H1 (cell line): ENCODE measurements around the gene PRMT3. TPM values are rescaled to one million over a fixed set of nuclear protein-coding genes. Genes with fewer than 3 reads are reported as not detected.

Experiments used
- CTCF ChIA-PET: fragments of 300-600 bp; sonication (Branson Sonifier 250); formaldehyde crosslinking; loops from one replicate; lab custom pipeline; 2021; ENCODE audit not compliant: partially characterized antibody; lab: Charles Lee
- POLR2A ChIA-PET: fragments of 300-600 bp; sonication (Branson Sonifier 250); formaldehyde crosslinking; loops from one replicate; lab custom pipeline; 2021; ENCODE audit warnings: inconsistent platforms; ENCODE audit not compliant: partially characterized antibody; lab: Charles Lee
- DNase-seq, 2 experiments: peaks; one replicate each; pipeline versions ENCODE4 v3.0.0 to v3.0.0-alpha.2; 2010 to 2022; ENCODE audit warnings: low spot score in 2 of 2, low read depth in 1 of 2, mixed read lengths in 1 of 2
- FAIRE-seq: peaks from 2 replicates; lab custom pipeline; 2011; peaks lifted over from hg19 to GRCh38; lab: Jason Lieb, UNC
- H2AFZ ChIP-seq: 2 replicates; pipeline ENCODE4 v1.8.1; 2012; ENCODE audit warnings: low read length, inconsistent platforms
- H2AK5ac ChIP-seq: 2 replicates; pipeline ENCODE4 v1.6.1; 2013; ENCODE audit warnings: low read depth, low read length
- H2BK120ac ChIP-seq: replicated peaks from 2 replicates; pipeline ENCODE3; 2013; ENCODE audit warnings: low read depth, low read length, inconsistent platforms
- H2BK12ac ChIP-seq: 2 replicates; pipeline ENCODE4 v1.6.1; 2013; ENCODE audit warnings: low read depth, low read length
- H2BK15ac ChIP-seq: 2 replicates; pipeline ENCODE4 v1.6.1; 2013; ENCODE audit warnings: low read length
- H2BK20ac ChIP-seq: 2 replicates; pipeline ENCODE4 v1.6.1; 2013; ENCODE audit warnings: low read length
- H2BK5ac ChIP-seq: 2 replicates; pipeline ENCODE4 v1.6.1; 2013; ENCODE audit warnings: low read depth, low read length
- H3K14ac ChIP-seq: 2 replicates; pipeline ENCODE4 v1.6.1; 2013; ENCODE audit warnings: inconsistent platforms; ENCODE audit not compliant: insufficient read length
- H3K18ac ChIP-seq: 2 replicates; pipeline ENCODE4 v1.6.1; 2013; ENCODE audit warnings: low read length; ENCODE audit errors: extremely low read depth
- H3K23ac ChIP-seq: 2 replicates; pipeline ENCODE4 v1.6.1; 2013; ENCODE audit warnings: inconsistent platforms; ENCODE audit not compliant: insufficient read length
- H3K23me2 ChIP-seq: 2 replicates; pipeline ENCODE4 v1.6.1; 2013; ENCODE audit warnings: low read depth, low read length
- H3K27ac ChIP-seq: 2 replicates; pipeline ENCODE4 v1.6.1; 2011; ENCODE audit warnings: low read depth, low read length, inconsistent platforms
- H3K27me3 ChIP-seq, 4 experiments: replicated peaks in 1 of 4; 1 replicate in 1 of 4; 2 replicates in 3 of 4; pipeline versions ENCODE4 v1.6.1 to v1.8.1; 2011 to 2013; ENCODE audit warnings: low read length in 3 of 4, mild to moderate bottlenecking in 3 of 4, inconsistent platforms in 2 of 4, mixed read lengths in 2 of 4, moderate library complexity in 1 of 4; ENCODE audit not compliant: control insufficient read depth in 3 of 4, insufficient read depth in 3 of 4; ENCODE audit errors: extremely low read depth in 1 of 4
- H3K36me3 ChIP-seq, 4 experiments: 2 replicates each; pipeline versions ENCODE4 v1.6.1 to v1.8.1; 2011 to 2013; ENCODE audit warnings: mild to moderate bottlenecking in 4 of 4, low read length in 3 of 4, moderate library complexity in 2 of 4, control low read depth in 1 of 4, inconsistent platforms in 1 of 4; ENCODE audit not compliant: insufficient read depth in 4 of 4, control insufficient read depth in 2 of 4
- H3K4ac ChIP-seq: replicated peaks from 2 replicates; pipeline ENCODE3; 2013; ENCODE audit warnings: low read length, low read depth, mixed read lengths, inconsistent platforms; ENCODE audit not compliant: insufficient read length
- H3K4me1 ChIP-seq, 4 experiments: replicated peaks in 1 of 4; 1 replicate in 1 of 4; 2 replicates in 3 of 4; pipeline versions ENCODE4 v1.6.1 to v1.8.1; 2011 to 2013; ENCODE audit warnings: low read length in 3 of 4, inconsistent platforms in 2 of 4, mixed read lengths in 1 of 4; ENCODE audit not compliant: insufficient read depth in 4 of 4, control insufficient read depth in 3 of 4
- H3K4me2 ChIP-seq, 2 experiments: 2 replicates each; pipeline versions ENCODE4 v1.6.1 to v1.8.1; 2011 to 2013; ENCODE audit warnings: low read depth in 2 of 2, low read length in 2 of 2, control low read depth in 1 of 2, inconsistent platforms in 1 of 2, mild to moderate bottlenecking in 1 of 2; ENCODE audit not compliant: insufficient read depth in 1 of 2
- H3K4me3 ChIP-seq, 4 experiments: fragments of 200-600, 300-600 bp in 1 of 4; sonication (generic), shearing (Covaris generic), sonication (Bioruptor Twin) in 1 of 4; 2 replicates each; pipeline versions ENCODE4 v1.5.1 to v1.8.1; 2011 to 2016; ENCODE audit warnings: low read length in 4 of 4, low read depth in 3 of 4, control low read depth in 2 of 4, inconsistent platforms in 2 of 4, mild to moderate bottlenecking in 2 of 4, mixed read lengths in 1 of 4, moderate library complexity in 1 of 4; ENCODE audit not compliant: insufficient read depth in 2 of 4; ENCODE audit errors: extremely low read depth in 1 of 4
- H3K56ac ChIP-seq: replicated peaks from 2 replicates; pipeline ENCODE3; 2013; ENCODE audit warnings: low read depth, mild to moderate bottlenecking, mixed read lengths, low read length, inconsistent platforms; ENCODE audit not compliant: insufficient read length
- H3K79me1 ChIP-seq: 2 replicates; pipeline ENCODE4 v1.6.1; 2013; ENCODE audit warnings: low read depth, low read length, control low read depth
- H3K79me2 ChIP-seq, 2 experiments: 2 replicates each; pipeline versions ENCODE4 v1.6.1 to v1.8.1; 2012 to 2013; ENCODE audit warnings: low read length in 2 of 2, mild to moderate bottlenecking in 2 of 2, inconsistent platforms in 1 of 2; ENCODE audit not compliant: insufficient read depth in 2 of 2, control insufficient read depth in 1 of 2
- H3K9ac ChIP-seq, 4 experiments: replicated peaks in 1 of 4; 1 replicate in 1 of 4; 2 replicates in 3 of 4; pipeline versions ENCODE4 v1.6.1 to v1.8.1; 2011 to 2013; ENCODE audit warnings: low read depth in 3 of 4, low read length in 3 of 4, control low read depth in 2 of 4, mild to moderate bottlenecking in 2 of 4, moderate library complexity in 2 of 4, inconsistent platforms in 1 of 4; ENCODE audit errors: extremely low read depth in 1 of 4
- H3K9me3 ChIP-seq, 2 experiments: 2 replicates each; pipeline versions ENCODE4 v1.6.1 to v1.8.1; 2012 to 2013; ENCODE audit warnings: mild to moderate bottlenecking in 2 of 2, moderate library complexity in 2 of 2, control low read depth in 1 of 2, inconsistent platforms in 1 of 2, low read depth in 1 of 2, low read length in 1 of 2, mixed read lengths in 1 of 2; ENCODE audit not compliant: insufficient read depth in 2 of 2
- H4K20me1 ChIP-seq, 2 experiments: replicated peaks in 1 of 2; 2 replicates each; pipeline versions ENCODE3 to v1.8.1; 2011 to 2013; ENCODE audit warnings: inconsistent platforms in 2 of 2, low read length in 2 of 2, mild to moderate bottlenecking in 1 of 2; ENCODE audit not compliant: insufficient read depth in 2 of 2, control insufficient read depth in 1 of 2
- H4K5ac ChIP-seq: 2 replicates; pipeline ENCODE4 v1.6.1; 2013; ENCODE audit warnings: low read length, low read depth, mixed read lengths, inconsistent platforms; ENCODE audit not compliant: insufficient read length
- H4K8ac ChIP-seq: 2 replicates; pipeline ENCODE4 v1.8.0; 2013; ENCODE audit warnings: mild to moderate bottlenecking, moderate library complexity, low read length, inconsistent platforms; ENCODE audit not compliant: insufficient read depth; ENCODE audit errors: extremely low read depth
- H4K91ac ChIP-seq: replicated peaks from 2 replicates; pipeline ENCODE3; 2013; ENCODE audit warnings: low read length, mixed read lengths, inconsistent platforms; ENCODE audit not compliant: insufficient read length
- KDM5A ChIP-seq: fragments of 200-600 bp; IDR thresholded peaks from 2 replicates; pipeline ENCODE4 v1.7.1; 2012; ENCODE audit warnings: mild to moderate bottlenecking, low read length, inconsistent platforms, mixed read lengths
- WGBS, 2 experiments: shearing (Covaris generic) in 1 of 2; methylation state at CpG; one replicate each; pipeline versions ENCODE4 v1.1.6 to v1.1.7; 2013 to 2015; ENCODE audit warnings: low lambda C conversion rate in 2 of 2, mixed read lengths in 2 of 2, inconsistent platforms in 1 of 2, low coverage in 1 of 2, missing lambda C conversion rate in 1 of 2; ENCODE audit not compliant: insufficient replicate concordance in 2 of 2, insufficient coverage in 1 of 2, insufficient read length in 1 of 2; ENCODE audit errors: extremely low coverage in 1 of 2, missing lambda C conversion rate in 1 of 2; 5-methylcytosine and 5-hydroxymethylcytosine counted together
- polyA plus RNA-seq, 7 experiments: library from polyadenylated mRNA; depleted of rRNA in 3 of 7; stranded (reverse) in 5 of 7; unstranded in 2 of 7; fragments of >200 nt in 5 of 7; fragments of 200-250 nt in 2 of 7; gene quantifications; 1 replicate in 5 of 7; 2 replicates in 1 of 7; 4 replicates in 1 of 7; pipeline versions ENCODE4 v1.2.1 to v1.2.3, GENCODE V29; 2011 to 2013; ENCODE audit warnings: missing spikeins in 2 of 7, mixed read lengths in 2 of 7
- total RNA-seq: library from RNA; stranded (reverse); fragmentation: NEBNext Ultra II Directional; extraction: Animal tissue kit (Norgen Biotek cat#: 25700); gene quantifications from 2 replicates; pipeline ENCODE4 v1.2.1, GENCODE V29; 2021

Gene PRMT3
- total and polyA plus RNA-seq, 2 of the 8 experiments (the other 6 are each of a cell fraction or from before 2014, with no cell fraction given): 11.2 to 26.5 TPM

- Histone ChIP-seq H3K14ac (no peak overlapping the region), H3K18ac (no peak overlapping the region), H2BK5ac (no peak overlapping the region), H2AFZ (no peak overlapping the region), H3K79me1 (no peaks in the 10 kb centered on the region; the same call in 1 of the 2 replicates), H3K9me3 (peaks cover 8 to 11% of the 10 kb centered on the region in 2 experiments; a peak in 3 of 4 replicates), H3K4me2 (no peak overlapping the region), H2BK120ac (no peak overlapping the region), H2BK12ac (no peak overlapping the region), H3K27me3 (no peaks in the 10 kb centered on the region)
- FAIRE-seq: no peak
- POLR2A ChIA-PET: no interaction called here
- TF ChIP-seq KDM5A: no peak
- TF ChIP-seq, all 59 proteins: peak for 0
- Histone ChIP-seq H3K36me3 (no peaks in the 10 kb centered on the region), H3K9ac (no peak overlapping the region), H3K23ac (no peak overlapping the region), H4K20me1 (no peaks in the 10 kb centered on the region), H3K56ac (no peak overlapping the region), H4K91ac (no peak overlapping the region), H3K4me1 (no peaks in the 10 kb centered on the region), H4K8ac (no peak overlapping the region), H3K4ac (no peak overlapping the region), H2AK5ac (no peak overlapping the region), H2BK15ac (no peak overlapping the region), H3K4me3 (no peak overlapping the region), H4K5ac (no peak overlapping the region), H3K79me2 (no peaks in the 10 kb centered on the region), H3K27ac (no peak overlapping the region), H2BK20ac (no peak overlapping the region), H3K23me2 (no peaks in the 10 kb centered on the region)
- DNase-seq: no peak
- WGBS, 2 experiments: 92% methylated on average over 4 of the region's 4 CpGs; no CpG with 5 or more reads in 1 of the 2 experiments
- CTCF ChIA-PET: no interaction called here
Observed at GRCh38 chr11:20558741-20559140, 171.2 kb downstream of the PRMT3 start.

Other genes starting within 250 kb of the PRMT3 start
- not detected in 2 replicates for gene DBX1, start 227.2 kb upstream of the PRMT3 start, total RNA-seq
- 0.05 TPM in 1 of 2 replicates, not detected in the other for gene DBX1, start 227.2 kb upstream of the PRMT3 start, polyA plus RNA-seq (2011; rRNA removed)
- 33.1 and 37.1 TPM in 2 replicates for gene HTATIP2, start 24.0 kb upstream of the PRMT3 start, total RNA-seq
- 14.0 and 22.6 TPM in 2 replicates for gene HTATIP2, start 24.0 kb upstream of the PRMT3 start, polyA plus RNA-seq (2011; rRNA removed)
- gene SLC6A5, start 211.9 kb downstream of the PRMT3 start, total RNA-seq: not detected in 2 replicates
- not detected in 2 replicates for gene SLC6A5, start 211.9 kb downstream of the PRMT3 start, polyA plus RNA-seq (2011; rRNA removed)